ENCODE data around the gene CDH3.

The CDH3 gene

GRCh38 chr16:68659412-68660358 lies 14.6 kb downstream of the CDH3 start:
- no peak overlapping the region for H3K4me2 ChIP-seq (ENCODE audit: low read depth, low read length, poor library complexity, severe bottlenecking)
- H3F3A ChIP-seq (ENCODE audit: low read depth): no peaks in the 10 kb centered on the region
- H2AFZ ChIP-seq (ENCODE audit: low read length): no peak overlapping the region
- H3K27me3 ChIP-seq (ENCODE audit: insufficient read depth, low read length, poor library complexity, severe bottlenecking): no peaks in the 10 kb centered on the region
- TF ChIP-seq CTCF (conservative IDR thresholded peaks at IDR 0.05; ENCODE audit: low read length) (no peak), EZH2phosphoT487 (IDR thresholded peaks at IDR 0.05; ENCODE audit: borderline replicate concordance) (no peak)
- no peak overlapping the region for H3K4me3 ChIP-seq (ENCODE audit: low read length, poor library complexity, severe bottlenecking)
- no peaks in the 10 kb centered on the region for H4K20me1 ChIP-seq (ENCODE audit: insufficient read depth, low read length, poor library complexity, severe bottlenecking)
- no peaks in the 10 kb centered on the region for H3K9me3 ChIP-seq (ENCODE audit: insufficient read depth, low read depth, low read length)
- H3K36me3 ChIP-seq (ENCODE audit: insufficient read depth, low read length): no peaks in the 10 kb centered on the region
- H3K9ac ChIP-seq (ENCODE audit: low read depth, low read length, poor library complexity, severe bottlenecking): no peak overlapping the region
- H3K9me2 ChIP-seq (replicated peaks; ENCODE audit: low read depth, low read length): no peaks in the 10 kb centered on the region
- H3K4me1 ChIP-seq (ENCODE audit: insufficient read depth, low read length, poor library complexity, severe bottlenecking): no peaks in the 10 kb centered on the region
- no peaks in the 10 kb centered on the region for H3K79me2 ChIP-seq (ENCODE audit: insufficient read depth, low read length)

- Histone ChIP-seq H3K9me3 (ENCODE audit: insufficient read depth, low read depth, low read length) (no peaks in the 10 kb centered on the region), H2AFZ (ENCODE audit: low read length) (no peak overlapping the region), H4K20me1 (ENCODE audit: insufficient read depth, low read length, poor library complexity, severe bottlenecking) (no peaks in the 10 kb centered on the region), H3K36me3 (ENCODE audit: insufficient read depth, low read length) (no peaks in the 10 kb centered on the region), H3K27me3 (ENCODE audit: insufficient read depth, low read length, poor library complexity, severe bottlenecking) (no peaks in the 10 kb centered on the region), H3K79me2 (ENCODE audit: insufficient read depth, low read length) (no peaks in the 10 kb centered on the region), H3K9me2 (replicated peaks; ENCODE audit: low read depth, low read length) (no peaks in the 10 kb centered on the region), H3K4me3 (ENCODE audit: low read length, poor library complexity, severe bottlenecking) (no peak overlapping the region), H3K4me2 (ENCODE audit: low read depth, low read length, poor library complexity, severe bottlenecking) (no peak overlapping the region), H3F3A (ENCODE audit: low read depth) (no peaks in the 10 kb centered on the region), H3K4me1 (ENCODE audit: insufficient read depth, low read length, poor library complexity, severe bottlenecking) (no peaks in the 10 kb centered on the region), H3K9ac (ENCODE audit: low read depth, low read length, poor library complexity, severe bottlenecking) (no peak overlapping the region)
- TF ChIP-seq CTCF (conservative IDR thresholded peaks at IDR 0.05; ENCODE audit: low read length): no peak
- TF ChIP-seq EZH2phosphoT487 (IDR thresholded peaks at IDR 0.05; ENCODE audit: borderline replicate concordance): no peak
Observed at GRCh38 chr16:68660359-68660795, 15.3 kb downstream of the CDH3 start.

GRCh38 chr16:68662035-68662434 lies 16.9 kb downstream of the CDH3 start:
- Histone ChIP-seq H3K9me2 (replicated peaks; ENCODE audit: low read depth, low read length) (no peaks in the 10 kb centered on the region), H3K27me3 (ENCODE audit: insufficient read depth, low read length, poor library complexity, severe bottlenecking) (no peaks in the 10 kb centered on the region), H3K36me3 (ENCODE audit: insufficient read depth, low read length) (no peaks in the 10 kb centered on the region), H3K9ac (ENCODE audit: low read depth, low read length, poor library complexity, severe bottlenecking) (no peak overlapping the region), H4K20me1 (ENCODE audit: insufficient read depth, low read length, poor library complexity, severe bottlenecking) (no peaks in the 10 kb centered on the region), H3K4me3 (ENCODE audit: low read length, poor library complexity, severe bottlenecking) (no peak overlapping the region), H3K9me3 (ENCODE audit: insufficient read depth, low read depth, low read length) (no peaks in the 10 kb centered on the region; the same call in 1 of the 2 replicates), H3K79me2 (ENCODE audit: insufficient read depth, low read length) (no peaks in the 10 kb centered on the region), H3K4me2 (ENCODE audit: low read depth, low read length, poor library complexity, severe bottlenecking) (no peak overlapping the region), H3F3A (ENCODE audit: low read depth) (no peaks in the 10 kb centered on the region), H3K4me1 (ENCODE audit: insufficient read depth, low read length, poor library complexity, severe bottlenecking) (no peaks in the 10 kb centered on the region), H2AFZ (ENCODE audit: low read length) (no peak overlapping the region)
- TF ChIP-seq CTCF (conservative IDR thresholded peaks at IDR 0.05; ENCODE audit: low read length): no peak

All from Loucy (cell line).